Vagina (tissue), 2 donors: ENCODE measurements around the gene FBXO39. TPM values are rescaled to one million over a fixed set of nuclear protein-coding genes. Genes with fewer than 3 reads are reported as not detected.

Experiments used
- DNase-seq, 2 donors: peaks; one replicate each; pipeline ENCODE4 v3.0.0-alpha.2; 2017; ENCODE audit errors: extremely low spot score in 2 of 2
- H3K27ac ChIP-seq: fragments of 200-600 bp; sonication (generic); one replicate; pipeline ENCODE4 v1.5.1; 2019
- H3K27me3 ChIP-seq: fragments of 200-600 bp; sonication (generic); one replicate; pipeline ENCODE4 v1.5.1; 2019
- H3K36me3 ChIP-seq, 2 donors: fragments of 200-600 bp; sonication (generic); one replicate each; pipeline ENCODE4 v1.5.1; 2017 to 2019
- H3K4me1 ChIP-seq: fragments of 200-600 bp; sonication (generic); one replicate; pipeline ENCODE4 v1.5.1; 2019
- H3K4me3 ChIP-seq, 2 donors: fragments of 200-600 bp; sonication (generic); 1 replicate in 1 of 2; 2 replicates in 1 of 2; pipeline ENCODE4 v1.5.1; 2016 to 2019
- H3K9me3 ChIP-seq: fragments of 200-600 bp; sonication (generic); one replicate; pipeline ENCODE4 v1.5.1; 2019
- POLR2A ChIP-seq, 2 donors: fragments of 450-650 bp; IDR thresholded peaks; one replicate each; pipeline ENCODE4 v1.6.1; 2017; ENCODE audit warnings: antibody characterized with exemption in 2 of 2, mild to moderate bottlenecking in 2 of 2, moderate library complexity in 2 of 2
- POLR2AphosphoS5 ChIP-seq, 2 donors: sonication (generic); formaldehyde crosslinking; IDR thresholded peaks; one replicate each; pipeline ENCODE4 v1.9.0; 2017; ENCODE audit warnings: antibody characterized with exemption in 2 of 2, mild to moderate bottlenecking in 2 of 2, low read depth in 1 of 2; ENCODE audit not compliant: insufficient read depth in 1 of 2
- intact Hi-C: fragments of 100-400 bp; cut with DNase I; formaldehyde crosslinking; loops from one replicate; pipeline ENCODE4 v1.15.1; 2023
- total RNA-seq: library from RNA; depleted of rRNA; stranded (reverse); fragments of >200 nt; gene quantifications from one replicate; pipeline ENCODE4 v1.2.3, GENCODE V29; 2016
- TF ChIP-seq, protein P1 (sequence below), 3 experiments: fragments of 450-650 bp in 2 of 3; fragments of 200-600 bp in 1 of 3; sonication (generic) in 1 of 3; IDR thresholded peaks; one replicate each; pipeline ENCODE4 v1.5.1; 2017 to 2019; ENCODE audit warnings: antibody characterized with exemption in 3 of 3, mild to moderate bottlenecking in 2 of 3, moderate library complexity in 2 of 3

The FBXO39 gene
- total RNA-seq, 1 donor from 2014 or later, result not detected

DNA sequence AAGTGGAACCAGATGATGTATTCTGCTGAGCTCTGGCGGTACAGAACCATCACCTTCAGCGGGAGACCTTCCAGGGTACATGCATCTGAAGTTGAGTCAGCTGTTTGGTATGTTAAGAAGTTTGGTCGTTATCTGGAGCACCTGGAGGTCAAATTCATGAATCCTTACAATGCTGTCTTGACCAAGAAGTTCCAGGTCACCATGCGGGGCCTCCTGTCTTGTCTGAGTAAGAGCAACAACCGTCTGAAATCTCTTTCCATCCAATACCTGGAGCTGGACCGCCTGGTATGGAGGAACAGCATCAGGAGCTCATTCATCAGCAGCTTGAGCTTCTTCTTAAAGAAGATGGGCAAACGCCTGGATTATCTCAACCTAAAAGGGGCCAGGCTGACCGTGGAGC lies 4.0 kb downstream of the FBXO39 start:
- intact Hi-C loops, result loop anchor here (10.0 kb wide), 1 partner anchor 1615 kb away; the partner anchor contains the start of gene RNF222
- DNase-seq, result peak in 1 of 2 donors; percentile 34
- no peak for TF ChIP-seq POLR2A (IDR thresholded peaks at IDR 0.05)
- peaks cover 12% of the 10 kb centered on the region for H3K4me1 ChIP-seq
- no peaks in the 10 kb centered on the region for H3K36me3 ChIP-seq
- no peaks in the 10 kb centered on the region for H3K27me3 ChIP-seq
- H3K4me3 ChIP-seq, result no peak overlapping the region
- no peak overlapping the region for H3K27ac ChIP-seq
- H3K9me3 ChIP-seq, result peaks cover 3% of the 10 kb centered on the region

DNA sequence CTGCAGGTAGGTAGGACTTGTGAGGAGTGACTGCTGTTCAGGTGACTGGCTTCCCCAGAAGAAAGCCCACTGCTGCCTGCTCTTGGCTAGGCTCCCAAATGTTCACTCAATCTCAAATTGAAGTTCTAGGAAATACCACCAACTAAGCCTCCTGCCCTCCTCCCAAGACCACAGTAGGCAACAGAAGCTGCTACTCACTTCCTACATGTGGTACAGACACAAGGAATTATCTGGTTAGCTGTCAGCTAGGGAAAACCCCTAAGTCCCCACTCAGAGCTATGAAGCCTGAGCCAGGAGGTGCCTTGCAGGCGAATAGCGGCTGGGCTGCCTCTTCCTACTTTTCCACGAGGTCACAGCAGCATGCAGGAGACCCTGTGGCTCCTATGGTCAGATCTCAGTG lies 4.9 kb downstream of the FBXO39 start:
- H3K4me3 ChIP-seq, result no peak overlapping the region
- no peak for DNase-seq
- H3K27me3 ChIP-seq, result no peaks in the 10 kb centered on the region
- H3K27ac ChIP-seq, result no peak overlapping the region
- no peaks in the 10 kb centered on the region for H3K36me3 ChIP-seq
- peaks cover 3% of the 10 kb centered on the region for H3K9me3 ChIP-seq
- intact Hi-C loops, result loop anchor here (10.0 kb wide), 1 partner anchor 1614 kb away; the partner anchor contains the start of gene RNF222
- H3K4me1 ChIP-seq, result peaks cover 6% of the 10 kb centered on the region
- TF ChIP-seq POLR2A (IDR thresholded peaks at IDR 0.05) (no peak), POLR2AphosphoS5 (IDR thresholded peaks at IDR 0.05; ENCODE audit: insufficient read depth in 1 of 2, low read depth in 1 of 2) (no peak)
- TF ChIP-seq, protein P1, sequence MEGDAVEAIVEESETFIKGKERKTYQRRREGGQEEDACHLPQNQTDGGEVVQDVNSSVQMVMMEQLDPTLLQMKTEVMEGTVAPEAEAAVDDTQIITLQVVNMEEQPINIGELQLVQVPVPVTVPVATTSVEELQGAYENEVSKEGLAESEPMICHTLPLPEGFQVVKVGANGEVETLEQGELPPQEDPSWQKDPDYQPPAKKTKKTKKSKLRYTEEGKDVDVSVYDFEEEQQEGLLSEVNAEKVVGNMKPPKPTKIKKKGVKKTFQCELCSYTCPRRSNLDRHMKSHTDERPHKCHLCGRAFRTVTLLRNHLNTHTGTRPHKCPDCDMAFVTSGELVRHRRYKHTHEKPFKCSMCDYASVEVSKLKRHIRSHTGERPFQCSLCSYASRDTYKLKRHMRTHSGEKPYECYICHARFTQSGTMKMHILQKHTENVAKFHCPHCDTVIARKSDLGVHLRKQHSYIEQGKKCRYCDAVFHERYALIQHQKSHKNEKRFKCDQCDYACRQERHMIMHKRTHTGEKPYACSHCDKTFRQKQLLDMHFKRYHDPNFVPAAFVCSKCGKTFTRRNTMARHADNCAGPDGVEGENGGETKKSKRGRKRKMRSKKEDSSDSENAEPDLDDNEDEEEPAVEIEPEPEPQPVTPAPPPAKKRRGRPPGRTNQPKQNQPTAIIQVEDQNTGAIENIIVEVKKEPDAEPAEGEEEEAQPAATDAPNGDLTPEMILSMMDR (IDR thresholded peaks at IDR 0.05), result no peak

DNA sequence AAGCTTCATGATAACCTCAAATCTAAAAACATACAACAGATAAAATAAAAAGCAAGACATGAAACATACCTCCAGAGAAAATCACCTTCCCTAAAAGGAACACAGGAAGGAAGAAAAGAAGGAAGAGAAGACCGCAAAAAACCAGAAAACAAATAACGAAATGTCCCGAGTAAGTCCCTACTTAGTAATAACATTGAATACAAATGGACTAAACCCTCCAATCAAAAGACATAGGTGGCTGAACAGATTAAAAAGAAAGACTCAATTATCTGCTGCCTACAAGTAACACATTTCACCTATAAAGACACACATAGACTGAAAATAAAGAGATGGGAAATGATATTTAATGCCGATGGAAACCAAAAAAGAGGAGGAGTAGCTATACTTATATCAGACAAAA lies 6.2 kb downstream of the FBXO39 start:
- TF ChIP-seq, protein P1 (IDR thresholded peaks at IDR 0.05), result no peak
- no peak for TF ChIP-seq POLR2A (IDR thresholded peaks at IDR 0.05)
- no peaks in the 10 kb centered on the region for H3K27me3 ChIP-seq
- no peaks in the 10 kb centered on the region for H3K36me3 ChIP-seq
- DNase-seq, result no peak
- peaks cover 3% of the 10 kb centered on the region for H3K9me3 ChIP-seq
- H3K4me3 ChIP-seq, result no peak overlapping the region
- no peaks in the 10 kb centered on the region for H3K4me1 ChIP-seq
- intact Hi-C loops, result loop anchor here (10.0 kb wide), 1 partner anchor 1613 kb away; the partner anchor contains the start of gene RNF222
- no peak overlapping the region for H3K27ac ChIP-seq

DNA sequence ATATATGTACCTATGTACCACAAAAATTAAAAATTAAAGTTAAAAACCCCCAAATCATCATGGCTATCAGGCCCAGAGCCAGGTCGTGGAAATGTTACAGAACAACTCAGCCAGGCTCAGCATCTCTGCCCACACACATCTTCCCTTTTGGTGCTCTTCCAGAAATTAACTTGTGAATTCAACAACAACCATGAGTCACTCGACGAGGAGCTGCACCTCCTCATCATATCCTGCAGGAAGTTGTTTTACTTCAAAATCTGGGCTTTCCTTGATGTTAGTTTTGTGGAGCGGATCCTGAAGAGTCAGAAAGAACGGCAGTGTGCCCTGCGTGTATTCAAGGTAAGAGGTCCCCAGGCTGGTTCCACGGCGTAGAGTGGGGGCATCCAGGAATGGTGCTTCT lies 10.6 kb downstream of the FBXO39 start:
- Histone ChIP-seq H3K4me1 (no peaks in the 10 kb centered on the region), H3K27me3 (no peaks in the 10 kb centered on the region), H3K9me3 (peaks cover 3% of the 10 kb centered on the region), H3K4me3 (no peak overlapping the region), H3K27ac (no peak overlapping the region), H3K36me3 (no peaks in the 10 kb centered on the region)
- TF ChIP-seq POLR2A (IDR thresholded peaks at IDR 0.05) (no peak), POLR2AphosphoS5 (IDR thresholded peaks at IDR 0.05; ENCODE audit: insufficient read depth in 1 of 2, low read depth in 1 of 2) (no peak)
- TF ChIP-seq, protein P1 (IDR thresholded peaks at IDR 0.05), result no peak
- intact Hi-C loops, result loop anchor here (10.0 kb wide), 1 partner anchor 1608 kb away; the partner anchor contains the start of gene RNF222
- DNase-seq, result no peak

DNA sequence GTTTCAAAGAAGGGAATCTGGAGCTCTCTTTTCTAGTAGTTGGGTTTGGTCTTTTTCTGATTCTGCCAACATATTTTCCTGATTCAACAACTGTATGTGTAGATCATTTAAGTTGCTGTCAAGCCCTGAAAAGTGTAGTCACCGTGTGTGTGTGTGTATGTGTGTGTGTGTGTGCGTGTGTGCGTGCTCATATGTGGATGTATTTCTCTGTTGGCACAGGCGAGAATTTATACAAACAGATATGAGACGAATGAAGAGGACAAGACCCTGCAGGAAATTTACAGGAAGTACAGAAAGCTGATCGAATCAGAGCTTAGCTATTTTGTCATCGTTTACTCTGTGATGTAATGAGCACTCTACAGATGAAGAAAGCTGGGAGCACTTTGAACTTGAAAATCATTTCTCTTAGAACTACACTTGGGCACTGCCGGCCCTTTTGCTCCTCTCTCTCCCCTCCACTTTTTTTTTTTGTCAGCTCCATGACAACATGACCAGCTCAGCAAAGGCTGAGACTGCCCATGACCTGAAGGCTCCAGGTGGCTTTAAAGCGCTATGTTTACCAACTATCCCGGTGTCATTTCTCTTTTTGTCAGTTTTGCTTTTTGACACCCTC lies 11.2 kb downstream of the FBXO39 start:
- Histone ChIP-seq H3K4me3 (no peak overlapping the region), H3K27ac (no peak overlapping the region), H3K9me3 (peaks cover 3% of the 10 kb centered on the region), H3K36me3 (no peaks in the 10 kb centered on the region), H3K27me3 (no peaks in the 10 kb centered on the region), H3K4me1 (no peaks in the 10 kb centered on the region)
- intact Hi-C loops, result loop anchor here (10.0 kb wide), 1 partner anchor 1608 kb away; the partner anchor contains the start of gene RNF222
- TF ChIP-seq POLR2AphosphoS5 (IDR thresholded peaks at IDR 0.05; ENCODE audit: insufficient read depth in 1 of 2, low read depth in 1 of 2) (no peak), POLR2A (IDR thresholded peaks at IDR 0.05) (no peak)
- TF ChIP-seq, protein P1 (IDR thresholded peaks at IDR 0.05), result no peak
- DNase-seq, result no peak
